Activated CD8-positive, alpha-beta T cell treated with anti-CD3 and anti-CD28 coated beads for 36 hours (primary cell): Measurements from ENCODE around the gene TFDP1. TPM values are rescaled to one million over a fixed set of nuclear protein-coding genes. Genes with fewer than 3 reads are reported as not detected.

Experiments used
- ATAC-seq: fragments of 200-7000 bp; cut with Tn5 transposase; one replicate; pipeline ENCODE4 v1.10.0; 2021; ENCODE audit warnings: mild to moderate bottlenecking, moderate library complexity
- CTCF ChIA-PET: fragments of 350-600 bp; sonication (Branson Sonifier 250); formaldehyde crosslinking; loops from one replicate; lab custom pipeline; 2021; ENCODE audit warnings: antibody characterized with exemption; lab: Charles Lee
- POLR2A ChIA-PET: fragments of 350-600 bp; sonication (Branson Sonifier 250); formaldehyde crosslinking; loops from one replicate; lab custom pipeline; 2021; ENCODE audit warnings: antibody characterized with exemption; lab: Charles Lee
- DNase-seq: peaks from one replicate; pipeline ENCODE4 v3.0.0-alpha.2; 2020
- H3K27ac Mint-ChIP-seq: one replicate; pipeline ENCODE4 v1.8.0; 2021; ENCODE audit warnings: mild to moderate bottlenecking, mixed read lengths
- H3K27me3 Mint-ChIP-seq: one replicate; pipeline ENCODE4 v1.8.0; 2021; ENCODE audit warnings: mixed read lengths
- H3K36me3 Mint-ChIP-seq: one replicate; pipeline ENCODE4 v1.8.0; 2021; ENCODE audit warnings: low read depth, mixed read lengths
- H3K4me1 Mint-ChIP-seq: one replicate; pipeline ENCODE4 v1.8.0; 2021; ENCODE audit warnings: low read depth, mixed read lengths
- H3K4me3 Mint-ChIP-seq: one replicate; pipeline ENCODE4 v1.8.0; 2021; ENCODE audit warnings: mild to moderate bottlenecking, moderate library complexity, mixed read lengths
- H3K9me3 Mint-ChIP-seq: one replicate; pipeline ENCODE4 v1.8.0; 2021; ENCODE audit warnings: mixed read lengths
- CTCF ChIP-seq: fragments of 200-600 bp; IDR thresholded peaks from one replicate; pipeline ENCODE4 v1.8.0; 2022; ENCODE audit warnings: antibody characterized with exemption, mild to moderate bottlenecking
- intact Hi-C: fragments of 100-400 bp; cut with micrococcal nuclease; formaldehyde crosslinking; loops from one replicate; pipeline ENCODE4 v1.10.0; 2022
- total RNA-seq, 2 experiments: library from RNA; stranded (reverse); gene quantifications; one replicate each; pipeline ENCODE4 v1.2.3, GENCODE V29; 2021

Gene TFDP1
- total RNA-seq, 2 experiments from 2014 or later = 174 to 184 TPM

GRCh38 chr13:113599391-113599790 is 14.8 kb downstream of the TFDP1 start:
- H3K4me1 Mint-ChIP-seq = peaks cover 30% of the 10 kb centered on the region
- H3K4me3 Mint-ChIP-seq = no peak overlapping the region
- CTCF ChIA-PET = no interaction called here
- intact Hi-C loops = no loop called here
- TF ChIP-seq CTCF = no peak
- POLR2A ChIA-PET = no interaction called here
- peaks cover 56% of the 10 kb centered on the region for H3K36me3 Mint-ChIP-seq
- ATAC-seq (no peak), DNase-seq (no peak)
- H3K27ac Mint-ChIP-seq = no peak overlapping the region
- H3K27me3 Mint-ChIP-seq = no peaks in the 10 kb centered on the region
- H3K9me3 Mint-ChIP-seq = no peaks in the 10 kb centered on the region

GRCh38 chr13:113601166-113602070 is 16.9 kb downstream of the TFDP1 start:
- H3K9me3 Mint-ChIP-seq = no peaks in the 10 kb centered on the region
- DNase-seq (no peak), ATAC-seq (no peak)
- H3K4me3 Mint-ChIP-seq = no peak overlapping the region
- H3K4me1 Mint-ChIP-seq = peaks cover 32% of the 10 kb centered on the region
- H3K36me3 Mint-ChIP-seq = peaks cover 51% of the 10 kb centered on the region
- intact Hi-C loops = no loop called here
- ChIA-PET CTCF (no interaction called here), POLR2A (interaction anchor here (0.5 kb wide), 1 partner anchor 18 kb away, joined by 3 read pairs; no protein-coding TSS in a partner anchor)
- TF ChIP-seq CTCF = no peak
- H3K27ac Mint-ChIP-seq = no peak overlapping the region
- H3K27me3 Mint-ChIP-seq = no peaks in the 10 kb centered on the region

- no peak for ATAC-seq
- H3K27ac Mint-ChIP-seq = no peak overlapping the region
- H3K36me3 Mint-ChIP-seq = peaks cover 41% of the 10 kb centered on the region
- no peak for TF ChIP-seq CTCF
- no peaks in the 10 kb centered on the region for H3K27me3 Mint-ChIP-seq
- intact Hi-C loops = no loop called here
- no peak overlapping the region for H3K4me3 Mint-ChIP-seq
- ChIA-PET POLR2A (no interaction called here), CTCF (no interaction called here)
- DNase-seq = no peak
- H3K4me1 Mint-ChIP-seq = peaks cover 32% of the 10 kb centered on the region
- H3K9me3 Mint-ChIP-seq = no peaks in the 10 kb centered on the region
Measured at GRCh38 chr13:113602291-113602988, 17.9 kb downstream of the TFDP1 start.

- ChIA-PET CTCF (no interaction called here), POLR2A (interaction anchor here (1.2 kb wide), 1 partner anchor 17 kb away, joined by 3 read pairs; no protein-coding TSS in a partner anchor)
- ATAC-seq = no peak
- Mint-ChIP-seq H3K4me3 (no peak overlapping the region), H3K36me3 (peaks cover 36% of the 10 kb centered on the region), H3K9me3 (no peaks in the 10 kb centered on the region), H3K27ac (no peak overlapping the region), H3K27me3 (no peaks in the 10 kb centered on the region), H3K4me1 (peaks cover 32% of the 10 kb centered on the region)
- no peak for TF ChIP-seq CTCF
- DNase-seq = no peak
- intact Hi-C loops = no loop called here
Measured at GRCh38 chr13:113603116-113603710, 18.7 kb downstream of the TFDP1 start.
